Measurements from ENCODE around the gene MT3.
"Not testable (repeated sequence)": the region's sequence is repeated elsewhere in the genome, so short reads cannot be mapped to it uniquely, and the experiment has no call there.

MT3 gene

GRCh38 chr16:56580391-56581048 is 8.8 kb upstream of the MT3 start:
- DNase-seq: no peak

- not testable (repeated sequence) for DNase-seq
Observed at GRCh38 chr16:56582911-56583310, 6.4 kb upstream of the MT3 start.

- no peak for DNase-seq
Observed at GRCh38 chr16:56583351-56584168, 5.8 kb upstream of the MT3 start.

- no peak for DNase-seq
Observed at GRCh38 chr16:56584276-56584675, 5.1 kb upstream of the MT3 start.

- no peak for DNase-seq
Observed at GRCh38 chr16:56588781-56589140, 567 bp upstream of the MT3 start.

- DNase-seq: no peak
Observed at GRCh38 chr16:56591377-56592060, 2.2 kb downstream of the MT3 start.

GRCh38 chr16:56593573-56594291 is 4.4 kb downstream of the MT3 start:
- DNase-seq: no peak

GRCh38 chr16:56594292-56594619 is 4.9 kb downstream of the MT3 start:
- no peak for DNase-seq

- no peak for DNase-seq
Observed at GRCh38 chr16:56600398-56600999, 11.2 kb downstream of the MT3 start.

GRCh38 chr16:56601325-56601724 is 12.0 kb downstream of the MT3 start:
- no peak for DNase-seq

- peak; percentile 32 for DNase-seq
Observed at GRCh38 chr16:56603589-56603988, 14.3 kb downstream of the MT3 start.

GRCh38 chr16:56604966-56605365 is 15.6 kb downstream of the MT3 start:
- DNase-seq: no peak

GRCh38 chr16:56605475-56605874 is 16.1 kb downstream of the MT3 start:
- no peak for DNase-seq

- no peak for DNase-seq
Observed at GRCh38 chr16:56606071-56606475, 16.7 kb downstream of the MT3 start.

GRCh38 chr16:56606476-56607108 is 17.3 kb downstream of the MT3 start:
- no peak for DNase-seq

- DNase-seq: peak; percentile 57
Observed at GRCh38 chr16:56607109-56607618, 17.8 kb downstream of the MT3 start.

- DNase-seq: no peak
Observed at GRCh38 chr16:56607675-56608042, 18.3 kb downstream of the MT3 start.

- DNase-seq: peak; percentile 94
Observed at GRCh38 chr16:56608043-56608875, 18.9 kb downstream of the MT3 start, which contains the start of gene MT2A. Gene MT2A (plus strand): TSS chr16:56608584. CDS start chr16:56608656, 72 bp downstream.

GRCh38 chr16:56608876-56609462 is 19.6 kb downstream of the MT3 start:
- peak; percentile 6 for DNase-seq

- DNase-seq: peak; percentile 29
Observed at GRCh38 chr16:56609463-56609921, 20.2 kb downstream of the MT3 start.

Data from DMS153 (cell line).